ENCODE results near the gene RFFL. TPM values are rescaled to one million over a fixed set of nuclear protein-coding genes. Genes with fewer than 3 reads are reported as not detected.
"Not testable (repeated sequence)": the region's sequence is repeated elsewhere in the genome, so short reads cannot be mapped to it uniquely, and the experiment has no call there.

Gene RFFL
- total RNA-seq, 1 donor from 2014 or later: 10.5 TPM

DNA sequence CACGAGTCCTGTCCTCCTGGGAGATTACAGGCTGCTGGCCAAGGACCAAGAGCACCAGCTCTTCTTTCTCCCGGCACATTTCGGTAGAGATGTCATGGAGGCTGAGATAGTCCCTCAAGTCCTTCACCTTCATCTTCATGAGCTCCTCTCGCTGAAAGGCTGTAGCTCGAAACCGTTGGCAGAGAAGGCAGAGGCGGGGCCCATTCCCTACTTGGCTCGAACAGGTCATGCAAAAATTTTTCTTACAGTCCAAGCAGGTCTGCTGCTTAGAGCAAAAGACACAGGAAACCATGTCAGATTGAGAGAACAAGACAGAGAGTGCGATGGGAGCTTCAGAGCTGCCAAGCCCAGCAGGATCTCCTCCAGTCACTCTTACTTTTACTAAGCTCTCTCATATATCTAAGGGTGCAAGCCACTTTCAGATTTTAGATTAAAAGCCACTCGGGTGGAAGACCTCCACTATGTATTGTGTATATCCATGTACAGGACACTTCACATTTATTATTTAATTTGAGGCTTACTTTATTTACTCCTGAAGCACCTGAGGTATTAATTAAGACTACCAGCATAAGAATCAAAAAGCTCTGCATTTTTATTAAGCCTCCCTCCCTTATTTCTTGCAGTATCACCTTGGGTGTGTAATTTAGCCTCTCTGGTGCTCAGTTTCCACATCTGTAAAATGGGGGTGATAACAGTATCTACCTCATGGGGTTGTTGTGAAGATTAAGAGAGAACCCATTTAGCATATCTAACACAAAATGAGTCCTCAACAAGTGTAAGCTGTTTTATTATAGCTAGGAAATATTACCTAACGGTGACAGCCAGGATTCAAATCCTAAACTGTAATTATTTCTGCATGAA, 41.8 kb downstream of the RFFL start:
- DNase-seq (no peak), ATAC-seq (ENCODE audit: poor library complexity) (no peak)
- intact Hi-C loops (cut with DNase I): no loop called here

DNA sequence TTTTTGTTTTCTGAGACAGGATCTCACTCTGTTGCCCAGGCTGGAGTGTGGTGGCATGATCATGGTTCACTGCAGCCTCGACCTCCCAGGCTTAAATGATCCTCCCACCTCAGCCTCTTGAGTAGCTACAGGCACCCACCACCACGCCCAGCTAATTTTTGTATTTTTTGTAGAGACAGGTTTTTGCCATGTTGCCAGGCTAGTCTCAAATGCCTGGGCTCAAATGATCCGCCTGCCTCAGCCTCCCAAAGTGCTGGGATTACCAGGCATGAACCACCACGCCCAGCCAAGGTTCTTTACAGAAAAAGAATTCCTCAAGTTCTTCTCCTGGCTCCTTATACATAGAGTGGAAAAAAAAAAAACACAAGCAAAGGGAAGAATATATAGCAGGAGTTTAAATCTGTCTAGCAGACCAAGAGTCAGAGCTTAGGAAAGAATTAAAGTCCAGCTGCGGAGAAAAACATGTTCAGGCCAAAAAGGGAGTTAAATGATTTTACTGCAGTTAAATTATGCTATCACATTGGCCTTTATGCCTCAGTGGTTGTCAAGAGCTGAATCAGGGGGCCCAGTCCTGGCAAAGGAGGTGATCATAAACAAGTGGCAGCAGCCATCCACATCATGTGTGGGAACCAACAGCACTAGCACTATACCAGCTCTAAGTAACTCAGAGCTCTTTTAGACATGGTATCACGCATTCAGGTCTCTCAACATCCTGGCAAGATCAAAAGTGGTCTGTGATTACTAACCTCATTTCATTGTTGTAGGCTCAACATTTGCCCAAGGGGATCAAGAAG, 43.9 kb downstream of the RFFL start:
- DNase-seq (no peak), ATAC-seq (ENCODE audit: poor library complexity) (no peak)
- intact Hi-C loops (cut with DNase I): no loop called here

DNA sequence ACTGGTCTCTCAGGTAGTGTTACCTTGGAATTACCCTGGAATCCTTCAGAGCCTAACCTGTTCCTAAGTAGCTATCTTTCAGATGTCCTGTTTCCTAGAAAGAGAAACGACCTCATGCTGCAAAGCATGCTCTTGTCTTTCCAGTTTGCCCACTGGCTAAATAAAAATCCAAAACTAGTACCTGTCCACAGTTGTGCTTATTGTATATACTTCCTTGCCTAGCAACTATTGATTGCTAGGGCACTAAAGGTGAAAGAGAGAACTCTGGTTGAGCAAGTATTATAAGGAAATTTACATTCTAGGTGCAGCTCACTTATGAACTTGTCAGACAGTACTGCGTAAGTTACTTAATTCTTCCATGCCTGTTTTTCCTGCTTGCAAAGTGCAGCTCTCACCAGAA, 44.7 kb downstream of the RFFL start:
- DNase-seq (no peak), ATAC-seq (ENCODE audit: poor library complexity) (no peak)
- intact Hi-C loops (cut with DNase I): no loop called here

DNA sequence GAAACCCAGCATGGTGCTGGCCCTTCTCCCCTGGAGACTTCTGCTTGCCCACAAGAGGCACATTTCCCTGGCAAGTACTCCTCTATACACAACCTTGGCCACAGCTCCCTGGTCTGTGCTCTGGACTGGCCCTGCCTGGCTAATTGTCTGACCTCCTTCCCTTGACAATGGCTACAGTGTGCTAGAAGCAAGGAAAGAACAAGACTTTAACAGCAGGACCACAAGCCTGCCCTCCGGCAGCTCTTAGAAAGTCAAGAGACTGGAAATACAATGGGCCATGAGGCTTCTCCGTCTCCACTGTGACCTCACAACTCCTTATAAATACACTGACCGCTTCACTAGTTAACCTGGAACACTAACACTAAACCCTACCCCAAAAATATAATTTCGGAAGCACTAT, 46.5 kb downstream of the RFFL start:
- no peak for ATAC-seq (ENCODE audit: poor library complexity)
- intact Hi-C loops (cut with DNase I): no loop called here
- DNase-seq: no peak

DNA sequence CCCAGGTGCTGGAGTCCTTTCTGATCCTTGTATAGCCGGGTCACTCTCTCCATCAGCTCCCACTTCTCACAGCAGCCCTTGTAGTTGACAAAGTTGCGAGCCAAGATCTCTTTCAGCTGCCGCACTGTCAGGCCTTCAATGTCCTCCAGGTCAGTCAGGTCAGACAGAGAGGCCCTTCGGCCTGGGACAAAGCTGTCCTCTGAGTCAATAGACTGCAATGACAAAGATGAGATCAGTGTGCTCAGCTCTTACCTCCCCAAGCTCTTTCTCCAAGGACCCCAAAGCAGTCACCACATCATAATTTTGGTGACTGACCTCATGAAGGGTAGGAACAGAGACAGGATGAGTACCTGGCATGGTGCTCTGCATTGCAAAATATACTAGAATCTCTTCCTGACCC, 47.1 kb downstream of the RFFL start:
- intact Hi-C loops (cut with DNase I): no loop called here
- no peak for DNase-seq
- peak; percentile 22 for ATAC-seq (ENCODE audit: poor library complexity)

DNA sequence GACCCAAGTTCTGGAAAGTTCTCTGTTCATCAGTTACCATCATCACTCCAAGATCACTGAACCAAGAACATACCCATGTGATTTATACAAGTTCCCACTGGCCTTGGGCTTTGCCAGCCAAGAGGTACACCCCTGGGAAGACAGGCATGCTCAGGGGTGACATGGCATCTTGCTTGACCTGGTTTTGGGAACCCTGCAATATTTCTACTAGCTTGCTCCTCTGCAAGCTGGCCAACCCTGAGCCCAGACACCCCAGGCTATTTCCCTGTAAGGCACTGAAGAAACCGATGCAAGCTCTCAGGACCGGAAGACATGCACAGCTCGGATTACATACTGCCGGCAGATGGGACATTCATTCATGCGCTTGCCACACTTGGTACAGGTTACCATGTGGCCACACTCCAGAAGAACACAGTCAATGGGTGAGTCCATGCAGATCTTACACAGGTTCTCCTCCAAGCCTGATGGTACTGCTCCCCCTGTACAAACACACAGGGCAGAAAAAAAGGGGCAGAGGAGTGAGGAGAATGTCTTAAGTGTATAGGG, 51.8 kb downstream of the RFFL start:
- intact Hi-C loops (cut with DNase I): no loop called here
- no peak for DNase-seq
- ATAC-seq (ENCODE audit: poor library complexity): no peak

DNA sequence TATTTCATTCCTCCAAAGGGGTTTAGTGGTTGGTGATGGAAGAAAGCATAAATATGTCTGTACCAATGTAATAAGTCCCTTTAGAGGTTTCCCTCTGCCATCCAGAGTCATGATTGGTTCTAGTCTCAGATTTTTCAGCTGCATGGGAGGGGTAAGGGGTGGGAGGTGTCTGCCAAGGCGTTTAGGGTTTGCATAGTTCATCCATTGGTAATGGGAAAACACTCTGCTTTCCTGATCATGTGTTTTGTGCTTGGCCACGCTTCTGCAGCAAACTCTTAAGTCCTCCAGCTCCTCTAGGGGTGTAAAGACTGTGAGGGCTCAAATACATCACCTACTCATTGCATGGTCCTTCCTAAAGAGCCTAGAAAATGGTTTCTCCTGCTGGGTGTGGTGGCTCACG, 53.4 kb downstream of the RFFL start:
- intact Hi-C loops (cut with DNase I): no loop called here
- ATAC-seq (ENCODE audit: poor library complexity) (no peak), DNase-seq (no peak)

DNA sequence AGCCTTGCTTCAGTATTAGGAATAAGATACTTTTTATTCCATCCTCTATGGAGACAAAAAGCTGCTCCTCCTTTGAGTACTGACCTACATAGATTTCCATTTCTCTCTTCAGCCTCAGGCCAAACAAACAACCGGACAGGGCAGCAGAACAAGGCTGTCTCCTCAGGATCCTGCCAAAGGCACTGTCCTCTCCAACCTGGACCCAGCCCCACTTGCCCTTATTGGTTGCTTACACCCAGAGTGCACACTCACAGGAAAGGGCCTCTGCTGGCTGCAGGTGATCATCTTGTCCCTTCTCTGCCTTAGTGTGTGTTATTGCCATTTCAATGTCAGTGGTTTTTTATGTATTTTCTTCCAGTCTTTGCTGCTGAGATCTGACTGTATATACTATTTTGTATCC, 56.5 kb downstream of the RFFL start:
- intact Hi-C loops (cut with DNase I): no loop called here
- DNase-seq (no peak), ATAC-seq (ENCODE audit: poor library complexity) (no peak)

DNA sequence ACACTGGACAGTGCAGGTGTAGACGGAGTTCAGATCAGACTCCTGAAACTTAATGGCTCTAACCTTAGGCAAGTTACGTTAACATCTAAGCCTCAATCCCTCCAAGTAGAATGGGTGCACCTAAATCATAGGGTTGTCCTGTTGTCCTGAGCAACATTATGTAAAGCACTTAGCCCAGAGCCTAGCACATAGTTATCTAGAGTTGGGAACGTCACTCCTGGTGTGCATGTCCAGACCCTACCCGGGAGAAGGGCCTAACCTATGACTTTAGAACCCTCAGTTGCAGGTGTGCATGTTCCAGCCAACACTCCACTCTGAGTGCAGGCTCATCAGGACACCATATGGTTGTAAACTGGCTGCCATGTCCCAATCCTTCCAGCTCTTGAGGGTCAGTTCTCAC, 57.2 kb downstream of the RFFL start:
- no peak for ATAC-seq (ENCODE audit: poor library complexity)

DNA sequence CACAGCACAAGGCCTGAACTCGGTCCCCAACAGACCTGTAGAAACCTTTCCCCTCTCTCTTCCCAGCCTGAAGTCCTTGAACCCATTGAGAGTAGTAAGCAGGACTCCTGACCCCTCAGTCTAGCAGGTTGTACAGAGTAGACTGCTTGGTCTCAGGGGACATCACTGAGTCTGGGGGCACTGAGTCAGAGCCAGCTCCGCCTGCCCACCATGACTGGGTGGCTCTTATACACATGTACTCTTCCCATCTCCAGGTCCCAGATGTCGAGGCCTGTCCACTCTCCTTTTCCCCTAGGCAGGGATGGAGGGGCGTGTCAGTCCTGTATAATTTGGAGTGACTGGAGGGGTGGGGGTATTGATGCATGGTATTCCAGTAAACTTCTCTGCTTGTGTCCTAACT, 59.7 kb downstream of the RFFL start:
- ATAC-seq (ENCODE audit: poor library complexity) (no peak), DNase-seq (no peak)
- intact Hi-C loops (cut with DNase I): no loop called here

More for the DNA sequence above, 57.2 kb downstream of the RFFL start:
- no peak for DNase-seq
- intact Hi-C loops (cut with DNase I): no loop called here

DNA sequence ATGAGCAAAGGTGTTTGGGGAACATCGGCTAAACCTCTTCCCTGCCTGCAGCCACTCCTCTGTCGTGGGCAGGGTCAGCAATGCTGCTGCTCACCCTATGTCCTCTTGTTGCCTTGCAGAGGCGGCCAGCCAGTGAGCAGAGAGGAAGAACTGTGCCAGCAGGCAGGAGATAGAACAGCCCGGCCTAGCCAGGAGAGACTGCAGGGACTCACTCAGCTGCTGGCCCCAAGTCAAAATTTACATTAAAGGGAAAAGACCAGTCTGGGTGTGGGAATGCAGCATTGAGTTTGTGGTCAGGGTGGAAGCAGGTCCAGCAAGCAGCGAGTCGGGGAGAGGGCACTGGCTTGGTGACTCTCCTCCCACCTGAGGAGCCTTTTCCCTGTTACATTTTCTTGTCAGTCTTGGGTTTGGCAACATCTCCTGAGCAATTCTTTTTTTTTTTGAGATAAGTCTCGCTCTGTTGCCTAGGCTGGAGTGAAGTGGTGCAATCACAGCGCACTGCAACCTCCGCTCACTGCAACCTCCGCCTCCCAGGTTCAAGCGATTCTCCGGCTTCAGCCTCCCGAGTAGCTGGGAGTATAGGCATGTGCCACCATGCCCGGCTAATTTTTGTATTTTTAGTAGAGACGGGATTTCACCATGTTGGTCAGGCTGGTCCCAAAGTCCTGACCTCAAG, 60.5 kb downstream of the RFFL start:
- peak; percentile 89 for ATAC-seq (ENCODE audit: poor library complexity)

DNA sequence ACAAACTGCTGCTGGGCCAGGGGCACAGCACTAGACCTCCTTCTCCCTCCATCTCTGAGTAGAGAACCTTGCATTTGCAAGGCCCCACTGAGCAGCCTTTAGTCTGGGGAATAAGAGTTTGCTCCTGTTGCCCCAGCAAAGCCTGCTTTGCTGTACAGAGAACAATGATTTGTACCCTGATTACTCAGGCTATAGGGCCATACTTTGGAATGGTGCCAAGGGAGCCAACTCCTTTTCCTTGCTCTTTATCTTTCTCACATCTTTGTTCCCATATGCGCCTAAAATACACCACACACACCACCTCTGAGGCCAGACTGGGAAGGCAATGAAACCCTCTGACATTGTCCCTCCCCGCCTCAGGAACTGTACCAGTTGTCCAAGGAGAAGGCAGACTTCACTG, 62.0 kb downstream of the RFFL start:
- DNase-seq (no peak), ATAC-seq (ENCODE audit: poor library complexity) (no peak)
- intact Hi-C loops (cut with DNase I): no loop called here

More for the DNA sequence above, 60.5 kb downstream of the RFFL start:
- peak; percentile 65 for DNase-seq
- intact Hi-C loops (cut with DNase I): no loop called here

DNA sequence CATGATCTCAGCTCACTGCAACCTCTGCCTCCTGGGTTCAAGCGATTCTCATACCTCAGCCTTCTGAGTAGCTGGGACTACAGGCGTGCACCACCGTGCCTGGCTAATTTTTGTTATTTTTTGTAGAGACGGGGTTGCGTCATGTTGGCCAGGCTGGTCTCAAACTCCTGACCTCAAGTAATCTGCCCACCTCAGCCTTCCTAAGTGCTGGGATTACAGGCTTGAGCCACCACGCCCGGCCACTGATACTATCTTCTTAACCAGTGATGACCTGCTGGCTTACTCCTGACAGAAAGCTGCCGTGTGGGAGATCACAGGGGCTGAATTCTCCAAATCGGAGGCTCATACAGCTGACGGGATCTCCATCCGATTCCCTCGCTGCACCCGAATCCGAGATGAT, 62.5 kb downstream of the RFFL start:
- intact Hi-C loops (cut with DNase I); DNase-seq; ATAC-seq (ENCODE audit: poor library complexity): not testable (repeated sequence)

DNA sequence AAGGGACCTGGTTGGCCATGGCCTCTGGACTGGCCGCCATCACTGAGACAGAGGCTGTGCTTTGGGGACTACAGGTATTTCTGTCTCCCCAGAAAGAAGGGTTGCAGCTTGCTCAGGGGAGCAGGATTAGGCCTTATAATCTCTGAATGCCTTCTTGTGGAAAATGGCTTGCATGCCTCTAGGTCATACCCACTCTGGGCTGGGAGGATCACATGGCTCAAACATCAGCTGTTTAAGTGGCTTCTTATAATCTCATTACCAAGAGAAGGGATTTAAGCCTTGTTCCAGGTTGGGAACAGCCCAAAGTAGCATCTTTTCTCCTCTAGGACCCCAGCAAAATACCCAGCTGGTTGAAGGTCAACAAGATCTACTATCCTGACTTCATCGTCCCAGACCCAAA, 64.1 kb downstream of the RFFL start:
- intact Hi-C loops (cut with DNase I): loop anchor here (10.0 kb wide), 1 partner anchor 115 kb away; the partner anchor contains the start of gene RAD51D
- ATAC-seq (ENCODE audit: poor library complexity) (no peak), DNase-seq (no peak)

DNA sequence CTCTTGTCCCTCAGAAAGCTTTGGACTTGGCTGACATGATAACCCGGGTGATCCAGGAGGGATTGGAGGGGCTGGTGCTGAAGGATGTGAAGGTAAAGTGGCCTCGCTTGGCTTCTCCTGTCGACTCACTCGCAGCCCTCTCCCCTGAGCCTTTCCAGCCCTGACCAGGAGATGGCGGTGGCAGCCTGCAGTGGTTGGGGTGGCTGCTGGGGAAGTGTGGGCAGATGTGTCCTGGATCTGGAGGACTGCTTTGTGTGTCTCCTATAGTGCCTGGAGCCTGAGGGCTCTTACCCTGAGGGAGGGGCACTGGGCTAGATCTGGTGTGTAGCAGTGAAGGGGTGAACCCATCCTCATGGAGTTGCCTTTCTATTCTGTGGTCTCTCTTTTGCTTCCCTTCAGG, 65.3 kb downstream of the RFFL start:
- intact Hi-C loops (cut with DNase I): loop anchor here (10.0 kb wide), 1 partner anchor 117 kb away; the partner anchor contains the start of gene RAD51D
- DNase-seq: peak; percentile 84
- ATAC-seq (ENCODE audit: poor library complexity): peak; percentile 86

DNA sequence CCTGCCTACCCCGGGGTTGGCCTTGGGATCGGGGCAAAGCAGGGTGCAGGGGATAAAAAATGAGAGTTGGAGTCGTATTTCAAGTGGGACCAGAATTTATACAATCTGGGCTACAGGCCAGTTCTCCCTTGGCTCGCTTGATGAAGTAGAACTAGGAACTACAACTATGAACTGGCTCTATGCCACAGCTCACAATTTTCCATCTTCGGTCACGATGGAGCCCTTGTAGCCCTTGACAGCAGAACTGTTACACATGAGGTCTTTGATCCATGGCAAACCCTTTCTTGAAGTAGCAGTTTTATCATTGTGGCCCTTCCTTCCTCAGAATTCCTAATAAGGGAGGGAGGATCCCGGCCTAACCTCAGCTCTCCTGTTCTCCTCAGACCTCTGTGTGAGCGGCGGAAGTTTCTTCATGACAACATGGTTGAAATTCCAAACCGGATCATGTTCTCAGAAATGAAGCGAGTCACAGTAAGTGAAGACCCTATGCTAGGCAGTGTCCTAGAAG, 66.1 kb downstream of the RFFL start:
- DNase-seq (no peak), ATAC-seq (ENCODE audit: poor library complexity) (peak; percentile 84)
- intact Hi-C loops (cut with DNase I): loop anchor here (10.0 kb wide), 1 partner anchor 117 kb away; the partner anchor contains the start of gene RAD51D

DNA sequence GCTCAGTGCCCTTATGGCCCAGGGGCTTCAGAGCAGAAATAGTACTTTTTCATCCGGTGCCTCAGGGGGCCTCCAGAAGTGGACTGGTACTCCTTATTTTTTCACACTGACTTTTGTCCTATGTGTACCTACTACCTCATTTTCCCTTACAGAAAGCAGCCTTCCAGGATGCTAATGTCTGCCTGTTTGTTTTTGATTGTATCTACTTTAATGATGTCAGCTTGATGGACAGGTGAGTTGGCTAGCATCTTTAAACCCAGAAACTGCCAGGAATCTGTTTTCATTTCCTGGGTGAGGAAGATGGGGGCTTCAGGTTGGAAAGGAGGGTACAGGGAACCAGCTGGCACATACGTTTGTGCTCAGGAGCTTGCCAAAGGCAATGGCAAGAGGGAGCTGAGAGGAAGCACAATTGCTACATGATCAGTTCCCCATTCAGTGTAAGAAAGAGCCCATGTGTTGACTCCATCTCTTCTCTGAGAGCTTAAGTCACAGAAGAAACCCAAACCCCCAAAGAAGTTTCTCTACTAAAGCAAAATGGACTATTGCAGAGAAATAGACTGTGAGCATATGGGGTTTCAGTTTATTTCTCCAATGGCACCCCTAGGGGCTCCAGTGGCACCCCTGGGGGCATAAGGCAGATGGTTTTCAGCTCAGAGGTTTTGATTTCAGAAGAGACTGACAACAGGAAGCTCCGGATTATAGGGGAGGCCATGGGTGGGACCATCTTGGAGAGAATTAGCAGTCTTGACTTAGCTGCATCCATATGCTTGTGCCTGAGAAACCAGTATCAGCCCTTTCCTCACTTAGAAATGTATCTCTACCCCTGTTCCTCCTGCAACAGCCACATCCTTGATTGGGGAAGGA, 66.9 kb downstream of the RFFL start:
- intact Hi-C loops (cut with DNase I): loop anchor here (10.0 kb wide), 1 partner anchor 118 kb away; the partner anchor contains the start of gene RAD51D
- no peak for DNase-seq
- no peak for ATAC-seq (ENCODE audit: poor library complexity)

DNA sequence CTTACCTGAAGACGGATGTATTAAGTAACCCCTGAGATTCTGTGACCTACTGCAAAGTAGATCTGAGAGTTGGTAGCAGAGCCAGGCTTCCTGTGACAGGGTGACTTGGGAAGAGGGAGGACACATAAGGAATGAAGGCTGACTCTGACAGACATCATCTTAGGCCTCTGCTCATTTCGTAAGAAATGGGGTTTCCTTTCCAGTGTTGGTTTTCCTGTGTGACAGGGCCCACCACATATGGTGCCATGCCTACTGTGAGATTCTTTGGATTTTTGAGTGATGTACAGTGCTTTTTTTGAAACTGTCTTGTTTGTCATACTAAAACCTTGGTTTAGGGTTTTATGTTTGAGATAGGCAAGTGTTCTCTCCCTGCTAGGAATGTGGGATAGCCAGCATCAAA, 70.5 kb downstream of the RFFL start:
- ATAC-seq (ENCODE audit: poor library complexity) (no peak), DNase-seq (no peak)
- intact Hi-C loops (cut with DNase I): loop anchor here (10.0 kb wide), 1 partner anchor 122 kb away; the partner anchor contains the start of gene RAD51D

Data from Right ventricle myocardium superior (tissue), 1 donor.